Hepatic stellate cell (primary cell): Measurements from ENCODE around the gene SMURF2.
"Not testable (repeated sequence)": the region's sequence is repeated elsewhere in the genome, so short reads cannot be mapped to it uniquely, and the experiment has no call there.

Experiments used
- DNase-seq: peaks from one replicate; pipeline ENCODE4 v3.0.0; 2011; ENCODE audit warnings: low spot score

The SMURF2 gene

GRCh38 chr17:64664299-64664981 is 2.3 kb upstream of the SMURF2 start:
- not testable (repeated sequence) for DNase-seq

- DNase-seq, result not testable (repeated sequence)
These were observed 1.7 kb upstream of the SMURF2 start for GRCh38 chr17:64663836-64664235.

- DNase-seq, result no peak
These were observed 764 bp upstream of the SMURF2 start for GRCh38 chr17:64662774-64663367.

- DNase-seq, result no peak
These were observed 456 bp downstream of the SMURF2 start for GRCh38 chr17:64661726-64661975.

GRCh38 chr17:64660978-64661725 is 955 bp downstream of the SMURF2 start:
- DNase-seq, result not testable (repeated sequence)

- DNase-seq, result peak; percentile 14
These were observed 1.7 kb downstream of the SMURF2 start for GRCh38 chr17:64660195-64660977.

- DNase-seq, result no peak
These were observed 3.2 kb downstream of the SMURF2 start for GRCh38 chr17:64658931-64659330.

GRCh38 chr17:64657610-64658125 is 4.4 kb downstream of the SMURF2 start:
- DNase-seq, result no peak

- no peak for DNase-seq
These were observed 6.4 kb downstream of the SMURF2 start for GRCh38 chr17:64655704-64656103.

GRCh38 chr17:64653985-64654355 is 8.1 kb downstream of the SMURF2 start:
- DNase-seq, result no peak

- DNase-seq, result no peak
These were observed 8.7 kb downstream of the SMURF2 start for GRCh38 chr17:64653325-64653984.

- no peak for DNase-seq
These were observed 10.2 kb downstream of the SMURF2 start for GRCh38 chr17:64651889-64652288.

GRCh38 chr17:64648234-64648633 is 13.9 kb downstream of the SMURF2 start:
- no peak for DNase-seq

GRCh38 chr17:64647817-64648216 is 14.3 kb downstream of the SMURF2 start:
- DNase-seq, result no peak

GRCh38 chr17:64639516-64639915 is 22.6 kb downstream of the SMURF2 start:
- no peak for DNase-seq

- no peak for DNase-seq
These were observed 23.4 kb downstream of the SMURF2 start for GRCh38 chr17:64638552-64639203.

- DNase-seq, result no peak
These were observed 26.3 kb downstream of the SMURF2 start for GRCh38 chr17:64635647-64636305.

GRCh38 chr17:64634218-64634617 is 27.9 kb downstream of the SMURF2 start:
- no peak for DNase-seq

GRCh38 chr17:64632606-64633005 is 29.5 kb downstream of the SMURF2 start:
- no peak for DNase-seq

- no peak for DNase-seq
These were observed 29.9 kb downstream of the SMURF2 start for GRCh38 chr17:64632194-64632593.
